Liver (tissue), 9 donors: ENCODE measurements around the gene PES1. TPM values are rescaled to one million over a fixed set of nuclear protein-coding genes. Genes with fewer than 3 reads are reported as not detected.
"Not testable (repeated sequence)": the region's sequence is repeated elsewhere in the genome, so short reads cannot be mapped to it uniquely, and the experiment has no call there.

Source experiments
- DNase-seq: peaks from one replicate; pipeline ENCODE4 v3.0.0-alpha.2; 2017; ENCODE audit warnings: low spot score
- H3K27ac ChIP-seq, 2 donors: one replicate each; pipeline ENCODE4 v1.7.0; 2013; ENCODE audit warnings: inconsistent platforms in 2 of 2, low read length in 2 of 2, control low read depth in 1 of 2, low read depth in 1 of 2, mild to moderate bottlenecking in 1 of 2
- H3K27me3 ChIP-seq, 4 donors: one replicate each; pipeline versions ENCODE4 v1.6.1 to v1.7.0; 2013; ENCODE audit warnings: low read length in 3 of 4, inconsistent platforms in 1 of 4, mild to moderate bottlenecking in 1 of 4, moderate library complexity in 1 of 4; ENCODE audit not compliant: control insufficient read depth in 4 of 4, insufficient read depth in 4 of 4
- H3K36me3 ChIP-seq, 4 donors: one replicate each; pipeline versions ENCODE4 v1.6.1 to v1.7.0; 2013; ENCODE audit warnings: low read length in 3 of 4, mild to moderate bottlenecking in 3 of 4, low read depth in 1 of 4, moderate library complexity in 1 of 4; ENCODE audit not compliant: control insufficient read depth in 4 of 4, insufficient read depth in 3 of 4
- H3K4me1 ChIP-seq, 4 donors: one replicate each; pipeline versions ENCODE4 v1.6.1 to v1.7.0; 2013; ENCODE audit warnings: low read length in 3 of 4, mild to moderate bottlenecking in 3 of 4, moderate library complexity in 1 of 4; ENCODE audit not compliant: control insufficient read depth in 4 of 4, insufficient read depth in 4 of 4
- H3K4me3 ChIP-seq, 3 donors: one replicate each; pipeline versions ENCODE4 v1.6.1 to v1.7.0; 2013; ENCODE audit warnings: low read length in 3 of 3, control low read depth in 1 of 3, low read depth in 1 of 3, mild to moderate bottlenecking in 1 of 3
- H3K9ac ChIP-seq, 2 donors: one replicate each; pipeline ENCODE4 v1.7.0; 2013; ENCODE audit warnings: low read length in 2 of 2, mild to moderate bottlenecking in 2 of 2, moderate library complexity in 2 of 2, control low read depth in 1 of 2, low read depth in 1 of 2
- H3K9me3 ChIP-seq, 4 donors: one replicate each; pipeline versions ENCODE4 v1.6.1 to v1.7.0; 2013; ENCODE audit warnings: low read length in 3 of 4; ENCODE audit not compliant: control insufficient read depth in 4 of 4
- CTCF ChIP-seq: fragments of 150-350 bp; IDR thresholded peaks from 2 replicates; pipeline ENCODE4 v1.5.1; 2017; ENCODE audit warnings: improper control_type of control experiment, low read depth, low read length; ENCODE audit not compliant: missing input control
- FOXA1 ChIP-seq: IDR thresholded peaks from 2 replicates; pipeline ENCODE4 v1.6.1; 2016; ENCODE audit warnings: antibody characterized with exemption
- GABPA ChIP-seq, 2 donors: IDR thresholded peaks in 1 of 2; conservative IDR thresholded peaks in 1 of 2; 2 replicates each; pipeline ENCODE4 v1.6.1; 2016; ENCODE audit warnings: antibody characterized with exemption in 2 of 2, mild to moderate bottlenecking in 1 of 2, moderate library complexity in 1 of 2
- HNF4A ChIP-seq, 2 donors: conservative IDR thresholded peaks; 2 replicates each; pipeline ENCODE4 v1.6.1; 2016; ENCODE audit warnings: antibody characterized with exemption in 2 of 2, mild to moderate bottlenecking in 2 of 2
- HNF4G ChIP-seq: IDR thresholded peaks from 2 replicates; pipeline ENCODE4 v1.6.1; 2016; ENCODE audit warnings: antibody characterized with exemption
- MAX ChIP-seq: IDR thresholded peaks from 2 replicates; pipeline ENCODE4 v1.6.1; 2016; ENCODE audit warnings: antibody characterized with exemption
- NR2F2 ChIP-seq: IDR thresholded peaks from 2 replicates; pipeline ENCODE4 v1.6.1; 2016; ENCODE audit warnings: antibody characterized with exemption
- RAD21 ChIP-seq, 2 donors: IDR thresholded peaks; 2 replicates each; pipeline ENCODE4 v1.6.1; 2016; ENCODE audit warnings: antibody characterized with exemption in 2 of 2, mild to moderate bottlenecking in 2 of 2
- RXRA ChIP-seq, 2 donors: IDR thresholded peaks; 2 replicates each; pipeline ENCODE4 v1.6.1; 2017 to 2018; ENCODE audit warnings: antibody characterized with exemption in 2 of 2, mild to moderate bottlenecking in 1 of 2
- TAF1 ChIP-seq: conservative IDR thresholded peaks from 2 replicates; pipeline ENCODE4 v1.6.1; 2016; ENCODE audit warnings: antibody characterized with exemption, mild to moderate bottlenecking
- ZBTB33 ChIP-seq: IDR thresholded peaks from 2 replicates; pipeline ENCODE4 v1.6.1; 2016; ENCODE audit warnings: antibody characterized with exemption
- whole genome bisulfite sequencing: extraction: QIAGEN DNeasy Blood & Tissue Kit; methylation state at CpG from one replicate; pipeline ENCODE4 v1.1.7; 2013; 5-methylcytosine and 5-hydroxymethylcytosine counted together
- polyA plus RNA-seq, 2 donors: library from polyadenylated mRNA; stranded (reverse) in 1 of 2; unstranded in 1 of 2; fragments of 200-250 nt in 1 of 2; fragments of >200 nt in 1 of 2; fragmentation: Nextera tagmentation in 1 of 2; extraction: Ambion mirVana in 1 of 2; gene quantifications; one replicate each; pipeline versions ENCODE4 v1.2.1 to v1.2.3, GENCODE V29; 2013 to 2015
- total RNA-seq, 2 donors: library from RNA; depleted of rRNA; stranded (reverse); fragments of >200 nt; gene quantifications; one replicate each; pipeline ENCODE4 v1.2.3, GENCODE V29; 2014
- donor health status: healthy.
- donor health status: healthy.
- donor health status: healthy.
- donor health status: healthy.
- donor health status: healthy.

PES1 gene
- total and polyA plus RNA-seq, 4 donors: 20.0 to 33.1 (median 22.3) TPM

- no peak for DNase-seq
- Histone ChIP-seq H3K27ac (no peak overlapping the region), H3K4me3 (no peak overlapping the region), H3K27me3 (no peaks in the 10 kb centered on the region), H3K9me3 (no peaks in the 10 kb centered on the region), H3K36me3 (peaks cover 0 to 10% (median 0%) of the 10 kb centered on the region in 4 donors), H3K9ac (no peak overlapping the region), H3K4me1 (no peaks in the 10 kb centered on the region)
- TF ChIP-seq RXRA (IDR thresholded peaks at IDR 0.05) (no peak), CTCF (no peak), FOXA1 (no peak), NR2F2 (no peak), ZBTB33 (no peak), HNF4G (no peak), HNF4A (conservative IDR thresholded peaks at IDR 0.05) (no peak), TAF1 (no peak), GABPA (IDR thresholded peaks at IDR 0.05 in 1 of 2, conservative IDR thresholded peaks at IDR 0.05 in 1 of 2) (no peak)
- WGBS: 94% methylated on average over 5 of the region's 5 CpGs
These were observed 34.7 kb upstream of the PES1 start for GRCh38 chr22:30626413-30626812.

- 94% methylated on average over 6 of the region's 6 CpGs for WGBS
- H3K9ac ChIP-seq, DNase-seq, H3K4me3 ChIP-seq, H3K9me3 ChIP-seq, H3K27me3 ChIP-seq, H3K4me1 ChIP-seq, H3K27ac ChIP-seq: not testable (repeated sequence)
- H3K36me3 ChIP-seq: peaks cover 0 to 25% (median 9%) of the 10 kb centered on the region in 4 donors
These were observed 28.2 kb upstream of the PES1 start for GRCh38 chr22:30619909-30620308.

GRCh38 chr22:30617819-30618218 is 26.1 kb upstream of the PES1 start:
- no peaks in the 10 kb centered on the region for H3K4me1 ChIP-seq
- H3K9me3 ChIP-seq: no peaks in the 10 kb centered on the region
- no peak for DNase-seq
- no peak overlapping the region for H3K9ac ChIP-seq
- H3K27ac ChIP-seq: no peak overlapping the region
- TF ChIP-seq RAD21 (IDR thresholded peaks at IDR 0.05) (no peak), MAX (no peak)
- 82% methylated on average over 6 of the region's 6 CpGs for WGBS
- peaks cover 0 to 25% (median 10%) of the 10 kb centered on the region in 4 donors for H3K36me3 ChIP-seq
- H3K27me3 ChIP-seq: no peaks in the 10 kb centered on the region
- H3K4me3 ChIP-seq: no peak overlapping the region
